GM12873 (cell line): ENCODE results near the gene METTL24.

Source experiments
- TF ChIP-seq, protein P1 (sequence below): IDR thresholded peaks from 2 replicates; pipeline ENCODE4 v1.5.1; 2012; ENCODE audit warnings: low read depth, mild to moderate bottlenecking, moderate library complexity, low read length, control low read depth; ENCODE audit not compliant: insufficient read depth; ENCODE audit errors: missing control alignments

Gene METTL24

GRCh38 chr6:110334423-110335180 is 23.5 kb downstream of the METTL24 start:
- TF ChIP-seq, protein P1, sequence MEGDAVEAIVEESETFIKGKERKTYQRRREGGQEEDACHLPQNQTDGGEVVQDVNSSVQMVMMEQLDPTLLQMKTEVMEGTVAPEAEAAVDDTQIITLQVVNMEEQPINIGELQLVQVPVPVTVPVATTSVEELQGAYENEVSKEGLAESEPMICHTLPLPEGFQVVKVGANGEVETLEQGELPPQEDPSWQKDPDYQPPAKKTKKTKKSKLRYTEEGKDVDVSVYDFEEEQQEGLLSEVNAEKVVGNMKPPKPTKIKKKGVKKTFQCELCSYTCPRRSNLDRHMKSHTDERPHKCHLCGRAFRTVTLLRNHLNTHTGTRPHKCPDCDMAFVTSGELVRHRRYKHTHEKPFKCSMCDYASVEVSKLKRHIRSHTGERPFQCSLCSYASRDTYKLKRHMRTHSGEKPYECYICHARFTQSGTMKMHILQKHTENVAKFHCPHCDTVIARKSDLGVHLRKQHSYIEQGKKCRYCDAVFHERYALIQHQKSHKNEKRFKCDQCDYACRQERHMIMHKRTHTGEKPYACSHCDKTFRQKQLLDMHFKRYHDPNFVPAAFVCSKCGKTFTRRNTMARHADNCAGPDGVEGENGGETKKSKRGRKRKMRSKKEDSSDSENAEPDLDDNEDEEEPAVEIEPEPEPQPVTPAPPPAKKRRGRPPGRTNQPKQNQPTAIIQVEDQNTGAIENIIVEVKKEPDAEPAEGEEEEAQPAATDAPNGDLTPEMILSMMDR: no peak

- TF ChIP-seq, protein P1: no peak
These were observed 25.9 kb downstream of the METTL24 start for GRCh38 chr6:110332281-110332680.

DNA sequence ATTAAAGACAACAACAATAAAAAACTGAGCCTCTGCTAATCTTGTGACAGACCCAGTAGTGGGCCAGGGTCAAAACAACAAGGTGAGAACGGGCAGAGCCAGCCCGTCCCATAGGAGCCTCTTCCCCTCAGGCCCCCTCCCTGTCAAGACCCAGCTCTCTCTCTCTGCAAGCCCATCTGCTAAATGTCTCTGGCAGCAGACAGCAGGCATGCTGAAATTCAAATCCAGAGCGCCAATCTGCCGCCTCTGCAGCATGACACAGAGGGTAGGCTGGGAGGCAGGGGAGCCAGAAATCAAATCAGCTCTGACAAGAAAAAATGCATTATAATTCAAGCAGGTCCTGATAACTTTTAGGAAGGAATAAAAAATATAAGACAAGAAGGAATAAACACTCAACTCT is 26.3 kb downstream of the METTL24 start:
- TF ChIP-seq, protein P1: no peak

- TF ChIP-seq, protein P1: no peak
These were observed 26.8 kb downstream of the METTL24 start for GRCh38 chr6:110331390-110331789.

DNA sequence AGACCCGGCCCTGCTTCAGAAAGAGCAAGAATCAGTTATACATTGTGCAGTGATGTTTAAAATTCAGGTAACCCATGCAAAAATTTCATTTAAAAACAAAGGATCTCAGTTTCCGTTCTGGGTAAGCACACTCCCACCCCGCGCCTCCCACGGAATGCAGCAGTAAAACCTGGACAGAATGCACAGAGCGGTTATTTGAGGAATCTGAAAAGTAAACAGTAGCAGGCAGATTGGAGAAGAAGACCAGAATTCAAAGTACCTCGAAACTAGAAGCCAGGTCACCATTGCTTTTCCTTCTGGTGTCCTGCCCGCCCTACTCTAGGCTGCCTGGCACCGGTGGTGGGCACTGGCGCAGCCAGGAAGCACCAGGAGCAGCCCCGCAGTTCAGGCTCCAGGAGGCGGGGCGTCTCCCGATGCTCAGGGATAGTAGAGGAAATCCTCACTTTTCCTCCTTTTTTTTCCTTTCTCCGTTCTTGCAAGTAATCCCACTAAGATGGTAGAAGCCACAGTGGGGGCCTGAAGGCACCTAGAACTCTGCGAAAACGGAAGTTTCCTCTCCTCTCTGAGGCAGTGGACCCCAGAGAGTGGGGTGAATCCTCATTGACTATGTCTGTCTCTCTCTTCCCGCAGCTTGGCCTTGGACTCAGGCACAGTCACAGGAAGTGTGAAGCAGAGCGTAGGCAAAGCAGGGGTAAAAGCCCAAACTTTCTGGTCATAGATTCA is 28.3 kb downstream of the METTL24 start:
- TF ChIP-seq, protein P1: no peak

DNA sequence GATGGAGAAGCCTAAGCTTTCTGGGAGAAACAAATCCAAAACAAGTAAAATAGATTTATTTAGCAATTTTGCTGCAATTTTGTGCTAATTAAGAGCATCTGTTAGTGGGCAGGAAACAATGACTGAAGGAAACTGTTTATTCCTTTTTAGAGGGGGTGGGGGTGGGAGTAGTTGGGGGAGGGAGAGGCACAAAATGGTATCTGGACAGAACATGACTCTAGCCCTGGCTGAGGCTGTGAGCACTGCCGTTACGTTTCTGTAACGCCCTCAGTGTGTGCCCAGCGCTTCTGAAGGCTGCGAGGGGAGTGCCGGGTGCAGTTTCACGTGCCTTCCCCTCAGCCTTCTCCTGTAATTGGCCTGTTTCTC is 28.8 kb downstream of the METTL24 start:
- TF ChIP-seq, protein P1: no peak

DNA sequence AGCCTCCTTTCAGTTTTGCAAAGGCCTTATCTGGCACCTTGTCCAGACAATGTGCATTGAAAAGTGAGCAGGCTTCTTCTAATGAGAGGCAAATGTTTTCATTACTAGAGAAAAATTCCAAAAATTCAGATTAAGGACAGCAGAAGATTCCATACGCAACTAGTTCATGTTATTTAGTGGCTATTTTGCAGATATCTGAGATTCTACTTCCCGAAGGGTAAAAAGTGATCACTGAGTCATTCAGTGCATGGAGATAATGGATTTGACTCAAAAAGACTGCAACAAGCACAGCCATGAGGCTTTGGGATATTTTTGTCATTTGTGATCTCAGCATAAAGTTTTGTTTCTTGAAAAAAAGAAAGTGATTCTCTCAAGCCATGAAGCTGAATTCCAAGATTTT is 29.9 kb downstream of the METTL24 start:
- TF ChIP-seq, protein P1: no peak
